Measurements from ENCODE around the gene ATP13A3.
"Not testable (repeated sequence)": the region's sequence is repeated elsewhere in the genome, so short reads cannot be mapped to it uniquely, and the experiment has no call there.

The ATP13A3 gene

DNA sequence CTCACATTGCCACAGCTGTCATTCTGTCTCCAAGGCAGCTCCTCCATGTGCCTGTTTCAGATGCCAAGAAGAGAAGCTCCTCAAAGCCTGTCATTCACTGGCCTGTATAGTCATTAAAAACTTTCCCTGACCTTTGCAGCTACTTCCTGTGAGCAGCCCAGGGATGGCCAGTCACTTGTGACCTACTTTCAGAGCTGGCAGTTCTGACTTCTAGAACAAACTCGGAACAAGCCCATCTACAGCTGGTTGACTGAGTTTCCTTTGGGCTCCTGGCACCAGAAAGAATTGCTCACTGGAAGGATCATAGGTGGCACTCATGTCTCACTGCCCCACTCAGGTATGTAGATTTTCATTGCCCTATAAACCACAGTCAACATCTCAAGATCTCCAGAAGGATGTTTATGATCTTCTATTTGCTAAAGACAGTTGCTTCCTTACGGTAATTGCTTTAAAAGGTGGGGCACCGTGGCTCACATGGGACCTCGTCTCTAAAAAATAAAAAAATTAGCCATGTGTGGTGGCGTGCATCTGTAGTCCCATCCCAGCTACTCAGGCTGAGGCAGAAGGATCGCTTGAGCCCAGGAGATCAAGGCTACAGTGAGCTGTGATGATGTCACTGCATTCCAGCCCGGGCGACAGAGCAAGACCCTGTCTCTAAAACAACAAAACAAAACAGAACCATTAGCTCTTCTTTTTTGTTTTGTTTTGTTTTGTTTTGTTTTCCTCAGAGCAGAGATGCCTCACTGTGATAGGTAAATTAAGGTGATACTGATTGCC, 11.2 kb upstream of the ATP13A3 start:
- peak; percentile 71 to 73 for ATAC-seq

DNA sequence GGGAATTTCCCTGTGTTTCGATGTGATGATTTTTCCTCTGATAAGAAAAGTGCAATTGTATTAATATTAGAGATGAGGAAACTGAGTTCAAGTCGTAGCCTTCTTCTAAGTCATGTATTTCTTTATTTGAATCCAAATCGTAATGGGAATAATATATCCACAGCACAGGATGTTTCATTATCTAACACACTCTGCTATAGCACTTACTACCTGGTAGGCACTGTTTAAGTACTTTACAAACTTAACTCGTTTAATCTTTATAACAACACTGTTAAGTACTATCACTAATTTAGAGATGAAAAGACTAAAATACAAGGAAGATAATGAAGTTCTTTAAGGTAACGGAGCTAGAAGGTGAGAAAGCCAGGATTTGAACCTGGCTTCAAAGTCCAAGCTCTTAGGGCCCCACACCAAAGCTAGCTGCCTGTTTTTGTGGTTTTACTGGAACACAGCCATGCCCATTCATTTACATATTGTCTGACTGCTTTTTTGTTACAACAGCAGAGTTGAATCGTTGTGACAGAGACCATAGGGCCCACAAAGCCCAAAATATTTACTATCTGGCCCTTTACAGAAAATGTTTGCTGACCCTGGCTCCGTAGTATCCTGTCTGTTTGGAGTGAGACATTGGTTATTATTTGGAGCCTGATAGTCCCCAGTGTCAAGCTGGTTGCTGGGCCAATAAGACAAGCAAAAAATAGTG, 9.6 kb upstream of the ATP13A3 start:
- ATAC-seq = peak in 1 of 2 donors; percentile 27

GRCh38 chr3:194494951-194495374, 8.2 kb upstream of the ATP13A3 start:
- no peak for ATAC-seq

DNA sequence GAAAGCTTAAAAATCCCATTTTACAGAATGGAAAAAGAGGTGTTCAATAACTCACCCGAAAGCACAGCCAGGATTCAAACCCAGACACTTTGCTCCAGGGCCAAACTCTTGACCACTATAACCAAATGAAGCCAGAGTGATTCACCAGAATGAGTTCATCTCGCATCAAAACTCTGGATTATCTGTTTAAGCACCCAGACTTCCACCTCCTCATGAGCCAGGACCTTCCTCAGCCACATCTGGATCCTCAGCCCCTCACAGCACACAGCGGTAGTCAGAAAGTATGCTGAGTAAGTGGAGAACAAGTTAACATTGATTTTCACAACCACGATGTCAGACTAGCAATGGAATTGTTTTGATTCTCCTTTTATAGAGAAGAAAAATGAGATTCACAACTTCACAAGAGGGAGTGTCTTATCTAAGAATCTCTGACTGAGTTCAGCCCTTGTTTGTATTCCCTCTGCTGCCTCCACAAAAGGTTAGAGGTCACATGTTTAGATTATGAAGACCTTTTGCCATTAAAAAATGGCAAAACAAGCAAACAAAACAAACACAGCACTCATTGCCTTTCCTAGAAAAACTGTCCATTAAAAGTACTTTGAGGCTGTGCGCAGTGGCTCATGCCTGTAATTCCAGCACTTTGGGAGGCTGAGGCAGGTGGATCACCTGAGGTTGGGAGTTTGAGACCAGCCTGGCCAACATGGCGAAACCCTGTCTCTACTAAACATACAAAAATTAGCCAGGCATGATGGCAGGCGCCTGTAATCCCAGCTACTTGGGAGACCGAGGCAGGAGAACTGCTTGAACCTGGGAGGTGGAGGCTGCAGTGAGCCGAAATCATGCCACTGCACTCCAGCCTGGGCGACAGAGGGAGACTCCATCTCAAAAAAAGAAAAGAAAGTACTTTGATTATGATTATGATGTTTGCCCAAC, 7.5 kb upstream of the ATP13A3 start:
- peak in 1 of 2 donors; percentile 12 for ATAC-seq

DNA sequence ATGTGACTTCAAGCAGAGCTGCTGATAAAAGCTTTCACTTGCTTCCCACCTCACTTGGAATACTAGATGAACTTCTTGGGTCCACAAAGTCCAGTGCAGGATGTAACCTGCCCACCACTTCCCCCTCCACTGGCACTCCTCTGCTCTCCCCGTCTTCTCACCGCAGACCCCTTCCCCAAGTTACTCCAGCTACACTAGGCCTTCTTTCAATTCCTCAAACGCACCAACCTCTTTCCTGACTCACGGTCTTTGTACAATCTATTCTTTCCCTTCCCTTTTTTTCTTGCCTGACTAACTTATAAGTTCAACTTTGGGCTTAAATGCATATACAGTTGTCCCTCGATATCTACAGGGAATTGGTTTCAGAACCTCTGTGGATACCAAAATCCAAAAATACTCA, 5.2 kb upstream of the ATP13A3 start:
- ATAC-seq = no peak

DNA sequence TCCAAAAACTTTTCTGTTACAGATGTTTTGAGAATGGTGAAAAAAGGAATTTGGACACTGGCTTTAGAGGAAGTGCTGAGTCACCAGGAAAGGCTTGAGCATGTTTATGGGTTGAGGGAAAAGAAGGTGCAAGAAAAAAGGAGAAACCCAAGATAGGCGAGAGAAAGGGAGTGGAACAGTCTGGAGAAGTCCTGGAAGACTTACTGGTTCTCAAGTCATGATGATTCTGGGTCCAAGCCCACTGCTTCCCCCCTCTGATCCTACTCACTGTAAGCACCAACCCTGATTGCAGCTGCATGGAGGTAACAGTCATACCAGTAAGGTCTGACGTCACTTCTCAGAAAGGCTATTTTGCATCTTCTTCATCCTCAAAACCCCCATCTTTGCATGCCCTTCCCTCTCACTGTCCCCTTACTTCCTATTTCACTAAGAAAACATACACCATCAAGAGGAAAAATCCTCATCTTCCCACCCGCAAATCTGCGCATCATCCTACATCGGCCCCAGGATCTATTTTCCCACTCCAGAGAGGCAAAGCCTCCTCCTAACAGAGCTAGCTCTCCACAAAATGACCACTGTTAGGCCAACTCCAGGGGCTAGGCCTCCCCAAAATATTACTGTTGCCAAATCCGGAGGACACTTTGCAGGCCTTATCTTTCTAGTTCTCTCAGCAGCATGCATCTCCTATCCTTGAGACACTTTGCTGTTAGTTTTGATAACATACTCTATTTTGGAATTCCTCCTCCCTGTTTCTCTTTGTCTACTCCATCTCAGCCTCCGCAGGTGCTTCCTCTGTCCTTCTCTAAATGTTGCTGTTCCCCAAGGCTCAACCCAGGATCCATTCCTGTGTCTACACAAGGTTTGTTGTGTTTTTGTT, 3.2 kb upstream of the ATP13A3 start:
- ATAC-seq = peak; percentile 23 to 25

DNA sequence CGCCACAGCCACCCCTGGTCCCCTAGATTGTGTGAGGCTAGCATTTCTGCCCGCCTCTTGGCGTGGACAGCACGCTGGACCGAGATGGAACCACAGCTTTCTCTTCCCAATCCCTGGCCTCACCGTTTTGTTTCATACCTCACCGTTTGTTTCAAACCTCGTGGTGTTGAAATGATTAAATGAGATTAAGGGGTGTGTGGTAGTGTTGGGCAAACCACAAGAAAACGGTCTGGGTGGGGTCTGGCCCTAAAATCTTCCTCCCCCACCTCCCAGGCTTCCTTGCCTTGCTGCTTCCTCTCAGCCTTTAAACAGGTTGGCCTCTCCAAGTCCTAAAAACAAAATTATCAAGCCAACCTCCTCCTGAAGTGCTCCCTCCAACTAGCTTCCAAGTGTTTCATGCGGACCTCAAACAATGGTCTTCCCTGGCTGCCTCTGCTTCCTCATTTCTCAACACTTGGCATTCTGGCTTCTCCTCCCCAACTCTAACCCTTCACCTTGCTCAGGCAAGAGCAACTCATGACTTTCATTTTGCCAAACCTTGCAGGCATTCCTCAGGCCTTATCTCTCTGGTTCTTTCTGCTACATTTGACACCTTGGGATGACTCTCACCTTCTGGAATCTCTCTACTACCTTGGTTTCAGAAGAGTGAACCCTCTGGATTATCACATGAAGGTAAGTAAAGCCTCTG, 1.4 kb upstream of the ATP13A3 start:
- ATAC-seq = no peak

DNA sequence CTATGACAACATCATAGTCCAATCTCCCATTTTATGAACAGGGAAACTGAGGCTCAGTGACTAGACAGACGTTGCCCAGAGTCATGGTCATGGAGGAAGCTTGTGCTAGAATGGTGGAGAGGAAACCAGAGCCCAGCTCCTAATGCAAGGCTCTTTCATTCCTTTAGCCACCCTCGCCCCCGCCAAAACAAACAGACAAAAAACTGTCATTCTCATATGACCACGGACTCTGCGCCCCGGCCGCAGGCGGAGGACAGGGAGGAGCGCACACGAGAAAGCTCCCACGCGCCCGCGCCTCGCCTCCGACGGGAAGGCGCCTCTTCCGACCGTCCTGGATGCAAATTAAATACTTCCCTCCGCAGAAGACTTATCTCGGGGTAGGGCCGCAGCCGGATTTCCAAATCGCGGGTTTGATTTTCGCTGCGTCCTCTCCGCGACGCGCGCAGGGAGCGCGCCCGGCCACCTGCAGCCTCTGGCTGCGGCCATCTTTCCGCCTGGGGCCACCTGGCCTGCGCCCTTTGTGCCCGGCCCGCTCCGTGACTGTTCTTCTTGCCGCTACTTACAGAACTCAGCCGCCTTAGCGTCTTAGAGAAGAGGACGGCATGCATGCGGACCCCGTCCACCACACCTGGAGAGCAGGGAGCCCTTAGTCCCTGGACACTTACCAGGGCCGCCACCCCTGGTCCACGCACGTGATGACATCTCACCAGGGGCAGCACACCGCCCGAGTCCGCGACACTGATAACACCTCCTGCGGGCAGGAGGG, 670 bp upstream of the ATP13A3 start:
- ATAC-seq = no peak

DNA sequence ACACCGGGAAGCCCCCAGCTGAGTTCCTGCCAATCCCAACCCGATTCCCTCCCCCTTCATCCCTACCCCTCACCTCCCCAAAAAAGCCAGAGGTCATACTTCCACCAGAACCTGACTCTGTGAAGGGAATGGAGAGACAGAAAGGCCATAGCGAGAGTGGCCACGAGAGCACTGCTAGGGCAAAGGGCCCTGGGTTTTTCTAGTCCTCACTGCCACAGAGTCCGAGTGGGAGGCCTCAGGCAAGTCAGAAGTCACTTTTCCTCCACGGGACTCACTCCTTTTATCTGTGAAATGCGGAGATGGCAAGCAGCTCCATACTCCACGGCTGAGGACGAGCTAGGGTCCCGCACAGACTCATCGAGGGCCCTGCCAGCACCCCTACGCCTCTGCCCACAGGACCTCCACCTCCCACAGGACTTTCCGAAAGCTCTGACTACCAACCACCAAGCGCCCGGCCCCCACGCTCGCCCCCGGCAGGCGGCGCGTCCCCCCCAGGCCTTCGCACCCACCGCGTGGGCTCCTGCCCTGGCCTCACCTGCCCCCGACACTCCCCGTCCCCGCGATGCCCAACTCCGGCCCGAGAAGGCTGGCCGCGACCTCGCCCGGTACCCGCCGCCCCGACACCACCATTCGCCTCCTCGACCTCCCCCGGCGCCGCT, 792 bp downstream of the ATP13A3 start:
- peak; percentile 36 to 44 for ATAC-seq

GRCh38 chr3:194485468-194485880, 1.3 kb downstream of the ATP13A3 start:
- ATAC-seq = peak; percentile 42 to 44

- ATAC-seq = no peak
Measured at GRCh38 chr3:194484614-194485013, 2.2 kb downstream of the ATP13A3 start.

- ATAC-seq = peak; percentile 18 to 31
Measured at GRCh38 chr3:194483850-194484249, 3.0 kb downstream of the ATP13A3 start.

DNA sequence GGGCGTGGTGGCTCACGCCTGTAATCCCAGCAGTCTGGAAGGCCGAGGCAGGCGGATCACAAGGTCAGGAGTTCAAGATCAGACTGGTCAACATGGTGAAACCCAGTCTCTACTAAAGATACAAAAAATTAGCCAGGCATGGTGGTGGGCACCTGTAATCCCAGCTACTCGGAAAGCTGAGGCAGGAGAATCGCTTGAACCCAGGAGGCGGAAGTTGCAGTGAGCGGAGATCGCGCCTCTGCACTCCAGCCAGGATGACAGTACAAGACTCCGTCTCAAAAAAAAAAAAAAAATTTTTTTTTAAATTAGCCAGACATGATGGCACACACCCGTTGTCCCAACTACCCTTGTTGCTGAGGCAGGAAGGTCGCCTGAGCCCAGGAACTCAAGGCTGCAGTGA, 4.0 kb downstream of the ATP13A3 start:
- not testable (repeated sequence) for ATAC-seq

GRCh38 chr3:194482196-194482593, 4.6 kb downstream of the ATP13A3 start:
- no peak for ATAC-seq

- ATAC-seq = no peak
Measured at GRCh38 chr3:194481525-194482195, 5.1 kb downstream of the ATP13A3 start.

- no peak for ATAC-seq
Measured at GRCh38 chr3:194481103-194481502, 5.7 kb downstream of the ATP13A3 start.

DNA sequence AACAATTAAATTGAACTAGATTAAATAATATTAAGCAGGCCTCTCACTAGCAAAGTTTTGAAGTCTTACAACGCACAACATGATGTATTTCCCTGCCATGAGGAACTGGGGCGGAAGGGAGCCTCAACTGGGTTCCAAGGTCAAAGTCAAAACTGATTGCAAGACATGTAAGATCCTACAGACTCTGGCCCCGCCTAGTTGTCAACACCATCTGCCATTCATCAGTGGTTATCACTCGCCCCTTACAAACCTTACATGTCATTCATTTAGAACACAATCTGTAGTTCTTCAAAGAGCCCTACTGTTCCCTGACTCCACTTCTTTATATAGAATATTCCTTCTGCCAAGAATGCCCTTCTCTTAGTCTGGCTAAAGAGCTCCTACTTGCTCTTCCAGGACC, 10.0 kb downstream of the ATP13A3 start:
- no peak for ATAC-seq

- no peak for ATAC-seq
Measured at GRCh38 chr3:194475978-194476377, 10.8 kb downstream of the ATP13A3 start.

Data from activated CD4-positive, CD25-positive, alpha-beta regulatory T cell treated with anti-CD3 and anti-CD28 coated beads, Interleukin-2, amount 50 U/mL, for 24 hours (primary cell).